ENCODE data around the gene SLC44A5.

SLC44A5 gene

DNA sequence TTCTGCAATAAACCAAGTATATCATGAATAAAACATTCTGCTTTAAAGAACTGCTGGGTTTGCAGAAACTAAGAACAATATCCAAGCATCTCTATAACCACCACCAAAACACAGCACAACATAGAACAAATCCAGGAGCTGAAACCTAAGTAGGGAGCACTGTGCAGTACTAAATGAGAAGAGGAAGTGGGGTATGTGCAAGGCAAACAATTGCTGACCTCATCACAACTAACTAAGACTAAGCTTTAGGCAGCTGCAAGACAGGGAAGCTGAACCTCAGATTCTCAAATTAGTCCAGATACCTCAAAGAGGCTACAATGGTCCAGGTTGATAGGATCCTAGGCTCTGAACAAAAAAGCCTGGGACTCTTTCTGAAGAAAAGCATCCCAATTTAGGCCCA lies 172.6 kb downstream of the SLC44A5 start:
- H3K27me3 ChIP-seq (ENCODE audit: insufficient read depth, low read length, poor library complexity, severe bottlenecking), result no peaks in the 10 kb centered on the region
- TF ChIP-seq, protein P1, sequence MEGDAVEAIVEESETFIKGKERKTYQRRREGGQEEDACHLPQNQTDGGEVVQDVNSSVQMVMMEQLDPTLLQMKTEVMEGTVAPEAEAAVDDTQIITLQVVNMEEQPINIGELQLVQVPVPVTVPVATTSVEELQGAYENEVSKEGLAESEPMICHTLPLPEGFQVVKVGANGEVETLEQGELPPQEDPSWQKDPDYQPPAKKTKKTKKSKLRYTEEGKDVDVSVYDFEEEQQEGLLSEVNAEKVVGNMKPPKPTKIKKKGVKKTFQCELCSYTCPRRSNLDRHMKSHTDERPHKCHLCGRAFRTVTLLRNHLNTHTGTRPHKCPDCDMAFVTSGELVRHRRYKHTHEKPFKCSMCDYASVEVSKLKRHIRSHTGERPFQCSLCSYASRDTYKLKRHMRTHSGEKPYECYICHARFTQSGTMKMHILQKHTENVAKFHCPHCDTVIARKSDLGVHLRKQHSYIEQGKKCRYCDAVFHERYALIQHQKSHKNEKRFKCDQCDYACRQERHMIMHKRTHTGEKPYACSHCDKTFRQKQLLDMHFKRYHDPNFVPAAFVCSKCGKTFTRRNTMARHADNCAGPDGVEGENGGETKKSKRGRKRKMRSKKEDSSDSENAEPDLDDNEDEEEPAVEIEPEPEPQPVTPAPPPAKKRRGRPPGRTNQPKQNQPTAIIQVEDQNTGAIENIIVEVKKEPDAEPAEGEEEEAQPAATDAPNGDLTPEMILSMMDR (conservative IDR thresholded peaks at IDR 0.05; ENCODE audit: low read length), result no peak
- no peak for TF ChIP-seq EZH2phosphoT487 (IDR thresholded peaks at IDR 0.05; ENCODE audit: borderline replicate concordance)
- no peak overlapping the region for H2AFZ ChIP-seq (ENCODE audit: low read length)
- H3K79me2 ChIP-seq (ENCODE audit: insufficient read depth, low read length), result no peaks in the 10 kb centered on the region
- H3K4me1 ChIP-seq (ENCODE audit: insufficient read depth, low read length, poor library complexity, severe bottlenecking), result no peaks in the 10 kb centered on the region
- H4K20me1 ChIP-seq (ENCODE audit: insufficient read depth, low read length, poor library complexity, severe bottlenecking), result no peaks in the 10 kb centered on the region
- no peaks in the 10 kb centered on the region for H3K9me2 ChIP-seq (replicated peaks; ENCODE audit: low read depth, low read length)
- no peak overlapping the region for H3K9ac ChIP-seq (ENCODE audit: low read depth, low read length, poor library complexity, severe bottlenecking)
- no peak overlapping the region for H3K4me2 ChIP-seq (ENCODE audit: low read depth, low read length, poor library complexity, severe bottlenecking)
- H3K9me3 ChIP-seq (ENCODE audit: insufficient read depth, low read depth, low read length), result no peaks in the 10 kb centered on the region
- H3F3A ChIP-seq (ENCODE audit: low read depth), result no peaks in the 10 kb centered on the region
- H3K36me3 ChIP-seq (ENCODE audit: insufficient read depth, low read length), result no peaks in the 10 kb centered on the region
- H3K4me3 ChIP-seq (ENCODE audit: low read length, poor library complexity, severe bottlenecking), result no peak overlapping the region

GRCh38 chr1:75431843-75432242 lies 179.1 kb downstream of the SLC44A5 start:
- no peaks in the 10 kb centered on the region for H3F3A ChIP-seq (ENCODE audit: low read depth)
- H2AFZ ChIP-seq (ENCODE audit: low read length), result no peak overlapping the region
- no peak overlapping the region for H3K4me3 ChIP-seq (ENCODE audit: low read length, poor library complexity, severe bottlenecking)
- H3K9me2 ChIP-seq (replicated peaks; ENCODE audit: low read depth, low read length), result no peaks in the 10 kb centered on the region
- no peaks in the 10 kb centered on the region for H3K79me2 ChIP-seq (ENCODE audit: insufficient read depth, low read length)
- no peaks in the 10 kb centered on the region for H3K36me3 ChIP-seq (ENCODE audit: insufficient read depth, low read length)
- H4K20me1 ChIP-seq (ENCODE audit: insufficient read depth, low read length, poor library complexity, severe bottlenecking), result no peaks in the 10 kb centered on the region
- no peak overlapping the region for H3K9ac ChIP-seq (ENCODE audit: low read depth, low read length, poor library complexity, severe bottlenecking)
- no peaks in the 10 kb centered on the region for H3K9me3 ChIP-seq (ENCODE audit: insufficient read depth, low read depth, low read length)
- no peak for TF ChIP-seq EZH2phosphoT487 (IDR thresholded peaks at IDR 0.05; ENCODE audit: borderline replicate concordance)
- TF ChIP-seq, protein P1 (conservative IDR thresholded peaks at IDR 0.05; ENCODE audit: low read length), result no peak
- no peaks in the 10 kb centered on the region for H3K4me1 ChIP-seq (ENCODE audit: insufficient read depth, low read length, poor library complexity, severe bottlenecking)
- H3K4me2 ChIP-seq (ENCODE audit: low read depth, low read length, poor library complexity, severe bottlenecking), result no peak overlapping the region
- H3K27me3 ChIP-seq (ENCODE audit: insufficient read depth, low read length, poor library complexity, severe bottlenecking), result no peaks in the 10 kb centered on the region

GRCh38 chr1:75430526-75430925 lies 180.4 kb downstream of the SLC44A5 start:
- no peaks in the 10 kb centered on the region for H3K9me2 ChIP-seq (replicated peaks; ENCODE audit: low read depth, low read length)
- no peak overlapping the region for H3K9ac ChIP-seq (ENCODE audit: low read depth, low read length, poor library complexity, severe bottlenecking)
- no peaks in the 10 kb centered on the region for H3F3A ChIP-seq (ENCODE audit: low read depth)
- H3K27me3 ChIP-seq (ENCODE audit: insufficient read depth, low read length, poor library complexity, severe bottlenecking), result no peaks in the 10 kb centered on the region
- H2AFZ ChIP-seq (ENCODE audit: low read length), result no peak overlapping the region
- TF ChIP-seq, protein P1 (conservative IDR thresholded peaks at IDR 0.05; ENCODE audit: low read length), result no peak
- TF ChIP-seq EZH2phosphoT487 (IDR thresholded peaks at IDR 0.05; ENCODE audit: borderline replicate concordance), result no peak
- H3K4me3 ChIP-seq (ENCODE audit: low read length, poor library complexity, severe bottlenecking), result no peak overlapping the region
- H3K79me2 ChIP-seq (ENCODE audit: insufficient read depth, low read length), result no peaks in the 10 kb centered on the region
- no peaks in the 10 kb centered on the region for H3K9me3 ChIP-seq (ENCODE audit: insufficient read depth, low read depth, low read length)
- H3K4me1 ChIP-seq (ENCODE audit: insufficient read depth, low read length, poor library complexity, severe bottlenecking), result no peaks in the 10 kb centered on the region
- H4K20me1 ChIP-seq (ENCODE audit: insufficient read depth, low read length, poor library complexity, severe bottlenecking), result no peaks in the 10 kb centered on the region
- no peaks in the 10 kb centered on the region for H3K36me3 ChIP-seq (ENCODE audit: insufficient read depth, low read length)
- no peak overlapping the region for H3K4me2 ChIP-seq (ENCODE audit: low read depth, low read length, poor library complexity, severe bottlenecking)
